K562 (cell line): ENCODE data around the gene TMA7B.

Experiments
- BRD4 ChIP-seq: fragments of 200-600 bp; sonication (generic); IDR thresholded peaks from 2 replicates; pipeline ENCODE4 v1.6.1; 2017; ENCODE audit warnings: inconsistent platforms
- CBX5 ChIP-seq: IDR thresholded peaks from 2 replicates; pipeline ENCODE4 v1.6.1; 2014; ENCODE audit warnings: low read depth, borderline replicate concordance
- ESRRB ChIP-seq: fragments of 250-450 bp; sonication (Bioruptor Pico); IDR thresholded peaks from 2 replicates; pipeline ENCODE4 v1.5.0; 2020; ENCODE audit warnings: mild to moderate bottlenecking, moderate library complexity, borderline replicate concordance
- EZH2 ChIP-seq: IDR thresholded peaks from 2 replicates; pipeline ENCODE4 v1.6.1; 2012; ENCODE audit warnings: low read depth, mild to moderate bottlenecking, inconsistent platforms, low read length, borderline replicate concordance
- FOSL1 ChIP-seq: fragments of 200-800 bp; sonication (Bioruptor generic); conservative IDR thresholded peaks from 2 replicates; pipeline ENCODE4 v1.6.1; 2016; ENCODE audit warnings: missing genetic modification characterization, missing compliant biosample characterization
- GTF2E2 ChIP-seq: fragments of 200-800 bp; sonication (Bioruptor generic); IDR thresholded peaks from 2 replicates; pipeline ENCODE4 v1.6.1; 2016; ENCODE audit warnings: missing genetic modification characterization, missing compliant biosample characterization
- GTF2F1 ChIP-seq: IDR thresholded peaks from 2 replicates; pipeline ENCODE4 v1.6.1; 2011; ENCODE audit warnings: low read depth, low read length, improper control_type of control experiment
- ZNF217 ChIP-seq: sonication (generic); formaldehyde crosslinking; IDR thresholded peaks from 2 replicates; pipeline ENCODE4 v1.8.0; 2022; ENCODE audit warnings: mild to moderate bottlenecking, missing genetic modification reagents
- ZNF239 ChIP-seq: fragments of 250-450 bp; sonication (Bioruptor Pico); IDR thresholded peaks from 2 replicates; pipeline ENCODE4 v1.4.0; 2020; ENCODE audit warnings: mild to moderate bottlenecking
- TF ChIP-seq, protein P1 (sequence below), 3 experiments: fragments of 200-800 bp in 1 of 3; sonication (Bioruptor generic) in 1 of 3; sonication (generic) in 1 of 3; formaldehyde crosslinking in 1 of 3; IDR thresholded peaks; 2 replicates each; pipeline versions ENCODE4 v1.6.1 to v1.8.0; 2016 to 2022; ENCODE audit warnings: mild to moderate bottlenecking in 2 of 3, missing compliant biosample characterization in 2 of 3, missing genetic modification characterization in 2 of 3, missing genetic modification reagents in 1 of 3
- TF ChIP-seq, protein P2 (sequence below), 3 experiments: IDR thresholded peaks in 2 of 3; conservative IDR thresholded peaks in 1 of 3; 2 replicates each; pipeline ENCODE4 v1.5.1; 2011 to 2012; ENCODE audit warnings: low read length in 3 of 3, mild to moderate bottlenecking in 3 of 3, control low read depth in 2 of 3, improper control_type of control experiment in 1 of 3, inconsistent platforms in 1 of 3, low read depth in 1 of 3, mixed read lengths in 1 of 3, moderate library complexity in 1 of 3; ENCODE audit not compliant: insufficient read depth in 2 of 3

GRCh38 chr22:39954584-39955055, 5.6 kb upstream of the TMA7B start:
- TF ChIP-seq, protein P1, sequence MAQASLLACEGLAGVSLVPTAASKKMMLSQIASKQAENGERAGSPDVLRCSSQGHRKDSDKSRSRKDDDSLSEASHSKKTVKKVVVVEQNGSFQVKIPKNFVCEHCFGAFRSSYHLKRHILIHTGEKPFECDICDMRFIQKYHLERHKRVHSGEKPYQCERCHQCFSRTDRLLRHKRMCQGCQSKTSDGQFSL (CRISPR knock-in tag; IDR thresholded peaks at IDR 0.05): no peak
- TF ChIP-seq, protein P1 (tag; IDR thresholded peaks at IDR 0.05): no peak
- no peak for TF ChIP-seq ESRRB (CRISPR knock-in tag)
- TF ChIP-seq, protein P2, sequence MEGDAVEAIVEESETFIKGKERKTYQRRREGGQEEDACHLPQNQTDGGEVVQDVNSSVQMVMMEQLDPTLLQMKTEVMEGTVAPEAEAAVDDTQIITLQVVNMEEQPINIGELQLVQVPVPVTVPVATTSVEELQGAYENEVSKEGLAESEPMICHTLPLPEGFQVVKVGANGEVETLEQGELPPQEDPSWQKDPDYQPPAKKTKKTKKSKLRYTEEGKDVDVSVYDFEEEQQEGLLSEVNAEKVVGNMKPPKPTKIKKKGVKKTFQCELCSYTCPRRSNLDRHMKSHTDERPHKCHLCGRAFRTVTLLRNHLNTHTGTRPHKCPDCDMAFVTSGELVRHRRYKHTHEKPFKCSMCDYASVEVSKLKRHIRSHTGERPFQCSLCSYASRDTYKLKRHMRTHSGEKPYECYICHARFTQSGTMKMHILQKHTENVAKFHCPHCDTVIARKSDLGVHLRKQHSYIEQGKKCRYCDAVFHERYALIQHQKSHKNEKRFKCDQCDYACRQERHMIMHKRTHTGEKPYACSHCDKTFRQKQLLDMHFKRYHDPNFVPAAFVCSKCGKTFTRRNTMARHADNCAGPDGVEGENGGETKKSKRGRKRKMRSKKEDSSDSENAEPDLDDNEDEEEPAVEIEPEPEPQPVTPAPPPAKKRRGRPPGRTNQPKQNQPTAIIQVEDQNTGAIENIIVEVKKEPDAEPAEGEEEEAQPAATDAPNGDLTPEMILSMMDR (IDR thresholded peaks at IDR 0.05 in 2 of 3, conservative IDR thresholded peaks at IDR 0.05 in 1 of 3; ENCODE audit: insufficient read depth in 2 of 3, low read depth in 1 of 3, low read length in 3 of 3): no peak
- no peak for TF ChIP-seq BRD4
- no peak for TF ChIP-seq EZH2
- no peak for TF ChIP-seq GTF2F1
- no peak for TF ChIP-seq ZNF239 (CRISPR knock-in tag)
- TF ChIP-seq ZNF217 (CRISPR knock-in tag): no peak
- TF ChIP-seq FOSL1 (tag): no peak
- no peak for TF ChIP-seq CBX5
- TF ChIP-seq GTF2E2 (tag): no peak
